Ascending aorta (tissue), 2 donors: ENCODE measurements around the gene TMTC1. TPM values are rescaled to one million over a fixed set of nuclear protein-coding genes. Genes with fewer than 3 reads are reported as not detected.

Experiments used
- DNase-seq, 2 donors: peaks; one replicate each; pipeline ENCODE4 v3.0.0-alpha.2; 2019; ENCODE audit warnings: low spot score in 2 of 2
- H3K27ac ChIP-seq, 2 donors: fragments of 200-600 bp; sonication (generic); one replicate each; pipeline ENCODE4 v1.5.1; 2016 to 2017; ENCODE audit warnings: mild to moderate bottlenecking in 1 of 2
- H3K27me3 ChIP-seq: fragments of 200-600 bp; sonication (generic); one replicate; pipeline ENCODE4 v1.5.1; 2017
- H3K36me3 ChIP-seq, 2 donors: fragments of 200-600 bp; sonication (generic); one replicate each; pipeline ENCODE4 v1.5.1; 2016
- H3K4me1 ChIP-seq, 2 donors: fragments of 200-600 bp; sonication (generic); one replicate each; pipeline ENCODE4 v1.5.1; 2016 to 2017; ENCODE audit warnings: mild to moderate bottlenecking in 1 of 2
- H3K4me3 ChIP-seq, 2 donors: fragments of 200-600 bp; sonication (generic); one replicate each; pipeline ENCODE4 v1.5.1; 2016 to 2017; ENCODE audit warnings: mild to moderate bottlenecking in 1 of 2
- H3K9me3 ChIP-seq, 2 donors: fragments of 200-600 bp; sonication (generic); one replicate each; pipeline ENCODE4 v1.5.1; 2016
- CTCF ChIP-seq, 3 experiments: fragments of 200-600 bp in 2 of 3; fragments of 450-650 bp in 1 of 3; sonication (generic) in 2 of 3; IDR thresholded peaks; one replicate each; pipeline ENCODE4 v1.5.1; 2016 to 2019; ENCODE audit warnings: antibody characterized with exemption in 3 of 3, mild to moderate bottlenecking in 1 of 3, moderate library complexity in 1 of 3
- intact Hi-C: fragments of 100-400 bp; cut with DNase I; formaldehyde crosslinking; loops from one replicate; pipeline ENCODE4 v1.15.1; 2023
- total RNA-seq: library from RNA; depleted of rRNA; stranded (reverse); fragments of >200 nt; gene quantifications from one replicate; pipeline ENCODE4 v1.1.0, GENCODE V29; 2016

TMTC1 gene
- total RNA-seq, 1 donor from 2014 or later, result 176 TPM

- Histone ChIP-seq H3K27ac (no peak overlapping the region), H3K9me3 (no peaks in the 10 kb centered on the region), H3K4me3 (no peak overlapping the region), H3K27me3 (no peaks in the 10 kb centered on the region), H3K4me1 (peaks cover 0 to 24% of the 10 kb centered on the region in 2 donors), H3K36me3 (peaks cover 0 to 4% of the 10 kb centered on the region in 2 donors)
- DNase-seq, result no peak
- intact Hi-C loops, result no loop called here
- TF ChIP-seq CTCF (IDR thresholded peaks at IDR 0.05), result no peak
Observed at GRCh38 chr12:29773076-29773475, 10.7 kb downstream of the TMTC1 start.

- H3K36me3 ChIP-seq, result peaks cover 0 to 4% of the 10 kb centered on the region in 2 donors
- intact Hi-C loops, result no loop called here
- no peak for TF ChIP-seq CTCF (IDR thresholded peaks at IDR 0.05)
- no peaks in the 10 kb centered on the region for H3K9me3 ChIP-seq
- no peaks in the 10 kb centered on the region for H3K27me3 ChIP-seq
- no peak for DNase-seq
- H3K27ac ChIP-seq, result no peak overlapping the region
- peaks cover 0 to 23% of the 10 kb centered on the region in 2 donors for H3K4me1 ChIP-seq
- no peak overlapping the region for H3K4me3 ChIP-seq
Observed at GRCh38 chr12:29771786-29772185, 12.0 kb downstream of the TMTC1 start.

- Histone ChIP-seq H3K9me3 (no peaks in the 10 kb centered on the region), H3K4me3 (no peak overlapping the region), H3K36me3 (peaks cover 0 to 9% of the 10 kb centered on the region in 2 donors), H3K4me1 (peaks cover 0 to 23% of the 10 kb centered on the region in 2 donors), H3K27ac (no peak overlapping the region), H3K27me3 (no peaks in the 10 kb centered on the region)
- TF ChIP-seq CTCF (IDR thresholded peaks at IDR 0.05), result no peak
- DNase-seq, result no peak
- intact Hi-C loops, result no loop called here
Observed at GRCh38 chr12:29771165-29771564, 12.6 kb downstream of the TMTC1 start.

GRCh38 chr12:29769162-29769858 lies 14.4 kb downstream of the TMTC1 start:
- Histone ChIP-seq H3K27me3 (no peaks in the 10 kb centered on the region), H3K9me3 (no peaks in the 10 kb centered on the region), H3K4me3 (no peak overlapping the region), H3K4me1 (peaks cover 0 to 15% of the 10 kb centered on the region in 2 donors), H3K36me3 (peaks cover 0 to 12% of the 10 kb centered on the region in 2 donors), H3K27ac (no peak overlapping the region)
- TF ChIP-seq CTCF (IDR thresholded peaks at IDR 0.05), result no peak
- intact Hi-C loops, result loop anchor here (5.0 kb wide), 1 partner anchor 57 kb away; no protein-coding TSS in a partner anchor
- peak in 1 of 2 donors; percentile 70 for DNase-seq

GRCh38 chr12:29768372-29768771 lies 15.4 kb downstream of the TMTC1 start:
- peaks cover 0 to 15% of the 10 kb centered on the region in 2 donors for H3K4me1 ChIP-seq
- no peaks in the 10 kb centered on the region for H3K9me3 ChIP-seq
- intact Hi-C loops, result loop anchor here (5.0 kb wide), 1 partner anchor 56 kb away; no protein-coding TSS in a partner anchor
- no peak overlapping the region for H3K4me3 ChIP-seq
- no peaks in the 10 kb centered on the region for H3K27me3 ChIP-seq
- H3K27ac ChIP-seq, result no peak overlapping the region
- no peak for DNase-seq
- H3K36me3 ChIP-seq, result peaks cover 0 to 15% of the 10 kb centered on the region in 2 donors
- no peak for TF ChIP-seq CTCF (IDR thresholded peaks at IDR 0.05)
